B cell (primary cell): ENCODE measurements around the gene NKX1-1.

Experiments
- EZH2 ChIP-seq: IDR thresholded peaks from 2 replicates; pipeline ENCODE4 v1.6.1; 2012; ENCODE audit warnings: borderline replicate concordance, low read depth, mild to moderate bottlenecking, moderate library complexity, low read length; ENCODE audit not compliant: insufficient read depth, poor library complexity, severe bottlenecking
- TF ChIP-seq, protein P1 (sequence below): fragments of 200-600 bp; IDR thresholded peaks from one replicate; pipeline ENCODE4 v1.8.0; 2022; ENCODE audit warnings: antibody characterized with exemption, mild to moderate bottlenecking

DNA sequence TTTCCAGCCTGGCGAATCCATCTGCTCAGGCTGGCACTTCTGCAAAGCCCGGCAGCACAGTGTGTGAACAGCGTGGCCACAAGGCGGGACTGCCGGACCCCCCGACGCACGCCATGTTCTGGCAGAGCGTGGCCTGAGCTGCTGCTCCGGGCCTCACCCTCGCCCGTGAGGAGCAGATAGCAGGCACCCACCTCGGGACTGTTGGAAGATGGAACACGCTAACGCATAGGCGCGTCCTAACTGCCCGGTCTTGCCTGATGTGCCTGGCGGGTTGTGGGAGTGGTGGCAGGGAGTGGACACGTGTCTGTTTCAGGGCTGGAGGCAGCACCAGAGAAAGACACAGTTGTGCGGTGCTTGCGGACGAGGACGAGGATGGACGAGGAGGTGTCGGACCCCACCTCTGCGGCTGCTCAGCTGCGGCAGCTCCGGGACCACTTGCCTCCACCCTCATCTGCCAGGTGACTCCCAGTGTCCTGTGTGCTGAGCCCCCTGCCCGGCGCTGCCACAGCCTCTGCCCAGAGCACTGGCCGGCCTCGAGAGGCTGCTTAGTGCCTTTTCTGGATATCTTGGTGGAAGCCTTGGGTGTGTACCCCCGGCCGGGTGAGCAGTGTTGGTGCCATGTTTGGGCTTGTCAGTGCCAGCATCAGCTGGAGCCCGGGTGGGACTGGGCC is 31.1 kb downstream of the NKX1-1 start:
- TF ChIP-seq, protein P1, sequence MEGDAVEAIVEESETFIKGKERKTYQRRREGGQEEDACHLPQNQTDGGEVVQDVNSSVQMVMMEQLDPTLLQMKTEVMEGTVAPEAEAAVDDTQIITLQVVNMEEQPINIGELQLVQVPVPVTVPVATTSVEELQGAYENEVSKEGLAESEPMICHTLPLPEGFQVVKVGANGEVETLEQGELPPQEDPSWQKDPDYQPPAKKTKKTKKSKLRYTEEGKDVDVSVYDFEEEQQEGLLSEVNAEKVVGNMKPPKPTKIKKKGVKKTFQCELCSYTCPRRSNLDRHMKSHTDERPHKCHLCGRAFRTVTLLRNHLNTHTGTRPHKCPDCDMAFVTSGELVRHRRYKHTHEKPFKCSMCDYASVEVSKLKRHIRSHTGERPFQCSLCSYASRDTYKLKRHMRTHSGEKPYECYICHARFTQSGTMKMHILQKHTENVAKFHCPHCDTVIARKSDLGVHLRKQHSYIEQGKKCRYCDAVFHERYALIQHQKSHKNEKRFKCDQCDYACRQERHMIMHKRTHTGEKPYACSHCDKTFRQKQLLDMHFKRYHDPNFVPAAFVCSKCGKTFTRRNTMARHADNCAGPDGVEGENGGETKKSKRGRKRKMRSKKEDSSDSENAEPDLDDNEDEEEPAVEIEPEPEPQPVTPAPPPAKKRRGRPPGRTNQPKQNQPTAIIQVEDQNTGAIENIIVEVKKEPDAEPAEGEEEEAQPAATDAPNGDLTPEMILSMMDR: no peak
- no peak for TF ChIP-seq EZH2
